ENCODE measurements around the gene MYO1D.

The MYO1D gene

GRCh38 chr17:32489320-32490100 lies 387.4 kb downstream of the MYO1D start:
- TF ChIP-seq SNAI2 (CRISPR knock-in tag; IDR thresholded peaks at IDR 0.05) = no peak
- no peak for TF ChIP-seq TCF4 (CRISPR knock-in tag; IDR thresholded peaks at IDR 0.05; ENCODE audit: borderline replicate concordance)
- TF ChIP-seq PPARA (CRISPR knock-in tag; IDR thresholded peaks at IDR 0.05; ENCODE audit: borderline replicate concordance) = no peak
- TF ChIP-seq CSDC2 (CRISPR knock-in tag; IDR thresholded peaks at IDR 0.05) = no peak
- no peak for TF ChIP-seq ISL1 (CRISPR knock-in tag; IDR thresholded peaks at IDR 0.05)
- no peak for TF ChIP-seq BACH2 (CRISPR knock-in tag; IDR thresholded peaks at IDR 0.05; ENCODE audit: borderline replicate concordance)
- TF ChIP-seq, protein P1, sequence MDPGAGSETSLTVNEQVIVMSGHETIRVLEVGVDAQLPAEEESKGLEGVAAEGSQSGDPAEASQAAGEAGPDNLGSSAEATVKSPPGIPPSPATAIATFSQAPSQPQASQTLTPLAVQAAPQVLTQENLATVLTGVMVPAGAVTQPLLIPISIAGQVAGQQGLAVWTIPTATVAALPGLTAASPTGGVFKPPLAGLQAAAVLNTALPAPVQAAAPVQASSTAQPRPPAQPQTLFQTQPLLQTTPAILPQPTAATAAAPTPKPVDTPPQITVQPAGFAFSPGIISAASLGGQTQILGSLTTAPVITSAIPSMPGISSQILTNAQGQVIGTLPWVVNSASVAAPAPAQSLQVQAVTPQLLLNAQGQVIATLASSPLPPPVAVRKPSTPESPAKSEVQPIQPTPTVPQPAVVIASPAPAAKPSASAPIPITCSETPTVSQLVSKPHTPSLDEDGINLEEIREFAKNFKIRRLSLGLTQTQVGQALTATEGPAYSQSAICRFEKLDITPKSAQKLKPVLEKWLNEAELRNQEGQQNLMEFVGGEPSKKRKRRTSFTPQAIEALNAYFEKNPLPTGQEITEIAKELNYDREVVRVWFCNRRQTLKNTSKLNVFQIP (CRISPR knock-in tag; IDR thresholded peaks at IDR 0.05; ENCODE audit: borderline replicate concordance, low read depth) = no peak
- TF ChIP-seq CREB5 (CRISPR knock-in tag; IDR thresholded peaks at IDR 0.05; ENCODE audit: low read depth) = no peak
- TF ChIP-seq ZFP30 (CRISPR knock-in tag; IDR thresholded peaks at IDR 0.05) = no peak
- TF ChIP-seq ESRRG (CRISPR knock-in tag; IDR thresholded peaks at IDR 0.05) = no peak
- no peak for ATAC-seq

GRCh38 chr17:32488604-32489180 lies 388.2 kb downstream of the MYO1D start:
- no peak for ATAC-seq
- TF ChIP-seq TSHZ2 (CRISPR knock-in tag; IDR thresholded peaks at IDR 0.05) (no peak), ZFP3 (CRISPR knock-in tag; IDR thresholded peaks at IDR 0.05) (no peak), GLIS3 (CRISPR knock-in tag; IDR thresholded peaks at IDR 0.05) (no peak), ZNF8 (CRISPR knock-in tag; IDR thresholded peaks at IDR 0.05) (no peak)

GRCh38 chr17:32488177-32488542 lies 388.8 kb downstream of the MYO1D start:
- ATAC-seq = no peak
- TF ChIP-seq ZNF565 (CRISPR knock-in tag; conservative IDR thresholded peaks at IDR 0.05; ENCODE audit: low read depth) (no peak), ZNF8 (CRISPR knock-in tag; IDR thresholded peaks at IDR 0.05) (no peak), SNAI2 (CRISPR knock-in tag; IDR thresholded peaks at IDR 0.05) (no peak), ESRRG (CRISPR knock-in tag; IDR thresholded peaks at IDR 0.05) (no peak), GLIS3 (CRISPR knock-in tag; IDR thresholded peaks at IDR 0.05) (no peak), ZFP30 (CRISPR knock-in tag; IDR thresholded peaks at IDR 0.05) (no peak), PPARA (CRISPR knock-in tag; IDR thresholded peaks at IDR 0.05; ENCODE audit: borderline replicate concordance) (no peak), TOX (CRISPR knock-in tag; IDR thresholded peaks at IDR 0.05; ENCODE audit: borderline replicate concordance) (no peak), ARNTL (CRISPR knock-in tag; IDR thresholded peaks at IDR 0.05; ENCODE audit: borderline replicate concordance, low read depth) (no peak), ZNF70 (CRISPR knock-in tag; IDR thresholded peaks at IDR 0.05) (no peak), CSRNP3 (CRISPR knock-in tag; IDR thresholded peaks at IDR 0.05) (no peak), ISL1 (CRISPR knock-in tag; IDR thresholded peaks at IDR 0.05) (no peak)
- TF ChIP-seq, protein P1 (CRISPR knock-in tag; IDR thresholded peaks at IDR 0.05; ENCODE audit: borderline replicate concordance, low read depth) = no peak
